DMS53 treated with DMSO at 0.1 percent for 48 hours (cell line): Measurements from ENCODE around the gene DNMT3A.
"Not testable (repeated sequence)": the region's sequence is repeated elsewhere in the genome, so short reads cannot be mapped to it uniquely, and the experiment has no call there.

Experiments used
- DNase-seq: peaks from one replicate; lab custom pipeline; 2025; ENCODE audit not compliant: unreplicated experiment; lab: John Stamatoyannopoulos, UW

The DNMT3A gene

GRCh38 chr2:25215948-25216679 is 125.6 kb downstream of the DNMT3A start:
- no peak for DNase-seq

- no peak for DNase-seq
These were observed 126.5 kb downstream of the DNMT3A start for GRCh38 chr2:25215232-25215631.

DNA sequence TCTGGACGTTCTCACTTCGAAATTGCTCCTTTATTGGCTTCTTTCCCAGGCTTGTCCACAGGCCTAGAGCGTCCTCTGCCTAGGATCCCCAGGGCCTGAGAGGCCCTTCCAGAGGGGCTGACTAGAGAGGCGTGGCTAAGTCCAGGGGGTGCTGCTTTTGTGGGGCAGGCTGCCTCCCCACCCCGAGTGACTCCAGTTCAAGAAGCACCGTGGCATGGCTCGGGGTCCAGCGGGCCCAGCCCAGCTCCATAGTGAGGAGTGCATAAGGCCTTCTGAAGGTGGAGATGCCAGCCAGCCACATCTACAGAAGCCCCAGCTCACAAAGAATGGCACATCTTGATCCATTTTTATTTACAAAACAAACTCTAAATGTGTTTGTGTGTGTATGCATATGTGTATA is 128.5 kb downstream of the DNMT3A start:
- no peak for DNase-seq

DNA sequence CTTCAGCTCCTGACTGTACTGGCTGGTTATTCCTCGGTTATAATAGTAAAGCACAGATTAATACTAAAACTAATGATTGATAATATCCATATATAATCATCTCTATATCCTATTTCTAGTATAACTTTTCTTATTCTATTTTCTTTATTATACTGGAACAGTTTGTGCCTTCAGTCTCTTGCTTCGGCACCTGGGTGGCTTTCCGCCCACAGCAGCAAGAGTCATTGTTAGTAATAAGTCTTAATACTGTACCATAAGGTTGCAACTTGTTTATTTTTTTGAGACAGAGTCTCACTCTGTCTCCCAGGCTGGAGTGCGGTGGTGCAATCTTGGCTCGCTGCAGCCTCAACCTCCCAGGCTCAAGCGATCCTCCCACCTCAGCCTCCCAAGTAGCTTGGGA is 130.8 kb downstream of the DNMT3A start:
- not testable (repeated sequence) for DNase-seq

GRCh38 chr2:25207078-25207545 is 134.6 kb downstream of the DNMT3A start:
- no peak for DNase-seq

DNA sequence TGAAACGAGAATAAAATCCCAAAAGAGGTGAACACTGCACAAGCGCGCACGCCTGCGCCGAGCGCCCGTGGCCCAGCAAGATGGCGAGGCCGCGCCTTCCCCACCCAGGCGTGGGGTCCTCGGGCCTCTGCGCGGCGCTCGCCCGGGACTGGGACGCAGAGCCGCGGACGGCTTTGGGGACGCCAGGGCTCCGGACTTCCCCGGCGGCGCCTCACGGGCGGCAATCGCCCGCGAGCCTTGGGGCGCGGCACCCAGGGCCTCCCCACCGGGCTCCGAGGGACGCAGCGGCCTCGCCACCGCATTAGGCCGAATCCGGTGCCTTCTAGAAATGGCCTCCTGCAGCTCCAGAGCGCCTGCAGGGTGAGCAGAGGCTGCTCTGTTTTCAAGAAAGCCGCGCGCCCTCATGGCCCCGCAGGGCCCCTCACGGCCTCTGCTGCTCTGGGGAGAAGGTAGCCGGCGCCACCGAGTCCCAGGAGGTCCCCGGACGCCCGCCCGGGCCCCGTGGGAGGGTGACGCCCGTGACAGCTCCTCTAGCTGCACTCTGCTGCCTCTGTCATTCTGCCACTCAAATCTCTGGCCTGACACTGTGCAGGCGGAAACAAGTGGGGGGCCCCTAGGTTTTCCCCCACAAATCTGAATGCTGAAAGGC is 137.4 kb downstream of the DNMT3A start:
- no peak for DNase-seq

DNA sequence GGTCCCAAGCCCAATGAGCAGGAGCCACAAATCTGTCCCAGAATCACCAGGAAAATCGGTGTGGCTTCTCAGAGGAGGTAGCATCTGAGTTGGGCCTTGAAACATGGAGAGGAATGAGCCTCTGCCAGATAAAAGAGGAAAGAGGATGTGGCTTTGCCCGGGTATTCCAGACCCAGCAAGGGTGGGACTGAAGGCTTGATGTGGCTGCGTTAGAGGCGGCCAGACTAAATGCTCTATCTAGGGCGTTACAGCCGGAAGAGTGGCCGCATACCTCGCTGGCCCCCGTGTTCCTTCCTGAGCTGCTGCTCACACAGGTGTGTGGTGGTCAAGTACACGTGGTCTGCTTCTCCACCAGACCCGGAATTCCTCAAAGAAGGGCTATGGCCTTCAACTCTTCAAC is 139.4 kb downstream of the DNMT3A start:
- no peak for DNase-seq

- DNase-seq, result no peak
These were observed 139.9 kb downstream of the DNMT3A start for GRCh38 chr2:25201794-25202193.

GRCh38 chr2:25201265-25201664 is 140.5 kb downstream of the DNMT3A start:
- DNase-seq, result no peak

DNA sequence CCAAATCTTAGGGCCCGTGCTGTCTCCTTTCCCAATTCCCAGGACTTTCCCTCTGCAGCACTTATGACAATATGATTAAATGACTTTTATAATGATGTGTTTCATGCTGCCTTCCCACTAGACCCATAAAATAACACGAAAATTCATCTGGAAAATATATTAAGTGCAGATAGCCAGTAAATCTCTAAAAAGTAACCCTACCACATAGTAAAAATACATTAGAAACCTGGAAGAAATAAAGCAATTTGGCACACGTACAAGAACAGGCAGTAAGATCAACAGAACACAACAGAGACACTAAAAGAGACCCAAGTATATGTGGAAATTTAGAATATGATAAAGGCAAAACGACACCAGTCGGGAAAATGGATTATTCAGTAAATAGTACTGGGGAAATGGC is 143.1 kb downstream of the DNMT3A start:
- DNase-seq, result no peak

- DNase-seq, result no peak
These were observed 143.6 kb downstream of the DNMT3A start for GRCh38 chr2:25198209-25198525.

GRCh38 chr2:25197336-25198208 is 144.2 kb downstream of the DNMT3A start:
- DNase-seq, result no peak

DNA sequence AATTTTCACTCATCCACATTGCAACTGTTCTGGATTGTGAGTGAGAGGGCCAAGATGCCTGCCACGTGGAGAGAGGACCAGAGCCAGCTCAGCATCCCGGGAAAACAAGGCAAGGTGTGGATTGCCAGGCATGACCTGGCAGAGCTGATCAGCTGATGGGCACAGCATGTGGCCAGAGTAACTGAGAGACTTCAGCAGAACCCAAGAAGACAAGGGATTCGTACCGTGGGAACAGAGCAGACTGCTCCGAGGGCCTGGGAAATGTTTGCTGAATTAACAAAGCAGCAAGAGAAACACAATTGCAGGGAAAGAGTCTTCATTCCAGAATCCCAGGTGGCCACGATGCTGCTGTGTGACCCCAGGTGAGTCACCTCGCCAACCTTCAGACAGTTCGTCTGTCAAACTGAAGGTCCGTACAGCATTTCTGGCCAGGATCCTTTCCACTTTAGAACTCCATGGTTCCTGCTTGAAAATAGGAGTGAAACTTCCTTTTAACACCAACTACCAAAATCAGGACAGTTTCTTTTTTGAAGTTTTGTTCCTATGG is 147.1 kb downstream of the DNMT3A start:
- no peak for DNase-seq

DNA sequence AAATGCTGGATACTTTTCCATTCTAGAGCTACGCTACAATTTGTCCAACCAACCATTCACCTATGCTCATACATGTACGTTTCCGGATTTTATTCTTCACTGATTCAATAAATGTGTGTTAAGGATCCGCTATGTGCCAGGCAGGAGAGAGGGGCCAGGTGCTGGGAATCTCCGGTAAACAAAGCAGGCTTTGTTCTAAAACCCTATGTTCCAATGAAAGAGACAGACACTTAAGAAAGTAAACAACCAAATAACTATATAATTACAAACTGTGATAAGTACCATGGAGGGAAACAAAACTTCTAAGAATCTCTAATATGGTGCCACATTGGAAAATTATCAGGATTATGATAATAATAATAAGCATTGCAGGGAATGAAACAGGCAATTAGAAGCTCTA is 151.2 kb downstream of the DNMT3A start:
- DNase-seq, result no peak

GRCh38 chr2:25188405-25188804 is 153.3 kb downstream of the DNMT3A start:
- no peak for DNase-seq

DNA sequence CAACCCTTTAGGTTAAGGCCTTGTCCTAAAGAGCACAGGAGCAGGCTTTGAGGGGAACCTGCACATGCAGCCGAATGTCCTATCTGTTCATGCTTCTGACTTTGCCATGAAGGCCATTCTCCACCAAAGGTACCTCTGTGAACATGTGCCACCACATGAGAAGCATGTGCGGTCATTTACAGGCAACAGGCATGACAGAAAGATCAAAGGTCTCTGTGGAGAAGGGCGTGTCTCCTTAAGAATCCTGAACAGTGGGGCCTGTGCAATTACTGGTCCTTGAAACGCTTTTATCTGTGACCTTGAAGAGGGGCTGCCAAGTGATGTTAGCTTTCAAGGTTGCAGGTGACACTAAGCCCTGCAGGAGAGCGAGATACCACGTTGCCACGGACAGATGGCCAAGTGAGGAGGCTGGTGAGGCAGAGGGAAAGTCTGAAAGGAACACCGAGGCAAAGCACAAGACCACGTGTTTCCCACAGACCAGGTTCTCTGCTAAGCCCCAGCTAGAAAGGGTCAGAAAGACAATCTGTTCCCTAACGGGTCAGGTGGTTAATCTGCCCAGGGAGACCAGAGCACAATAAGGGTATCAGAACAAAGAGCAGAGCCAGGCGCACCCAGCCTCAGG is 153.9 kb downstream of the DNMT3A start:
- DNase-seq, result no peak

DNA sequence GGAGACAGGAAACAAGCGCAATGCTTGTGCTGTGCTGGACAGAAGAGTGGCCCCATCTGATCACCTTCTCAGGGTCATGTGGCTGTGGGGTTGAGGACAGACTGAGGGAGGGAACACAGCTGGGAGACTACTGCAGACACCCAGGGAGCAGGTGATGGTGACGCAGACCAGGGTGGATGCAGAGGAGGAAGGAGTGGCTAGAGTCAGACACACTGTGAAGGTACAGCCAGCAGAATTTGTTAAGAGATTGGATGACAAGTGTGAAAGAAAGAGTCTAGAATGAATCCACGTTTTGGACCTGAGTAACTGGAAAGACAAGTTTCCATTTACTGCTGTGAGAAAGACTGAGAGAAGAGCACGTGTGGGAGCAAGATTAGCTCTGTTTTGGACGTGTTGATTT is 157.5 kb downstream of the DNMT3A start:
- peak; percentile 75 for DNase-seq

DNA sequence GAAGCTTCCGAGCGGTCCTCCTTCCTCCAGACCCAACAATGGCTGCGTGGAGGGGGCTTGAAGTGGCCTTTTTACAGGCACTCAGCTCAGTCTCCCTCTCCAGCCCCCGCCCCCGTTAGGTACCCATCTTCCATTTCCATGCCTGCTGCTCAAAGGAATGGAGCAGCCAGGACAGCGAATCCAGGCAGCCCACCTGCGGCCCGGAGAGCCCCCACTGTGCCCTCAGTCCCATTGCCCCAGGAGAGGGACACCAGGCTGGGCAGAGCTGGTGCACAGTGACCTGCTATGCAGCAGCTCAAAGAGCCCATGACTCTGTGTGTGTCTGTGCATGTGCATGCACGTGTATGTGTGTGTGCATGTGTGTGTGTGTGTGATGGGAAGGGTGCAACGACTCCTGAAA is 162.7 kb downstream of the DNMT3A start:
- no peak for DNase-seq
